Ascending aorta (tissue), 2 donors: Measurements from ENCODE around the gene FBXO46. TPM values are rescaled to one million over a fixed set of nuclear protein-coding genes. Genes with fewer than 3 reads are reported as not detected.
A peak's percentile ranks its signal among the peaks of the same experiment; 100 is the strongest.
"Not testable (repeated sequence)": the region's sequence is repeated elsewhere in the genome, so short reads cannot be mapped to it uniquely, and the experiment has no call there.

Experiments
- DNase-seq, 2 donors: peaks; one replicate each; pipeline ENCODE4 v3.0.0-alpha.2; 2019; ENCODE audit warnings: low spot score in 2 of 2
- H3K27ac ChIP-seq, 2 donors: fragments of 200-600 bp; sonication (generic); one replicate each; pipeline ENCODE4 v1.5.1; 2016 to 2017; ENCODE audit warnings: mild to moderate bottlenecking in 1 of 2
- H3K27me3 ChIP-seq: fragments of 200-600 bp; sonication (generic); one replicate; pipeline ENCODE4 v1.5.1; 2017
- H3K36me3 ChIP-seq, 2 donors: fragments of 200-600 bp; sonication (generic); one replicate each; pipeline ENCODE4 v1.5.1; 2016
- H3K4me1 ChIP-seq, 2 donors: fragments of 200-600 bp; sonication (generic); one replicate each; pipeline ENCODE4 v1.5.1; 2016 to 2017; ENCODE audit warnings: mild to moderate bottlenecking in 1 of 2
- H3K4me3 ChIP-seq, 2 donors: fragments of 200-600 bp; sonication (generic); one replicate each; pipeline ENCODE4 v1.5.1; 2016 to 2017; ENCODE audit warnings: mild to moderate bottlenecking in 1 of 2
- H3K9me3 ChIP-seq, 2 donors: fragments of 200-600 bp; sonication (generic); one replicate each; pipeline ENCODE4 v1.5.1; 2016
- CTCF ChIP-seq, 3 experiments: fragments of 200-600 bp in 2 of 3; fragments of 450-650 bp in 1 of 3; sonication (generic) in 2 of 3; IDR thresholded peaks; one replicate each; pipeline ENCODE4 v1.5.1; 2016 to 2019; ENCODE audit warnings: antibody characterized with exemption in 3 of 3, mild to moderate bottlenecking in 1 of 3, moderate library complexity in 1 of 3
- intact Hi-C: fragments of 100-400 bp; cut with DNase I; formaldehyde crosslinking; loops from one replicate; pipeline ENCODE4 v1.15.1; 2023
- total RNA-seq: library from RNA; depleted of rRNA; stranded (reverse); fragments of >200 nt; gene quantifications from one replicate; pipeline ENCODE4 v1.1.0, GENCODE V29; 2016

Gene FBXO46
- total RNA-seq, 1 donor from 2014 or later = 27.5 TPM

- Histone ChIP-seq H3K27ac (peak within 1 kb of the TSS; percentile 87 to 93), H3K36me3 (peaks cover 17 to 18% of the 10 kb centered on the region in 2 donors), H3K4me3 (peak within 1 kb of the TSS; percentile 82 to 87), H3K9me3 (no peaks in the 10 kb centered on the region), H3K4me1 (peaks cover 0 to 15% of the 10 kb centered on the region in 2 donors), H3K27me3 (no peaks in the 10 kb centered on the region)
- peak; percentile 98 to 99 for DNase-seq
- intact Hi-C loops = loop anchor here (1.0 to 5.0 kb wide), 9 partner anchors 25 to 265 kb away; partner anchors contain the start of genes FBXO46, OPA3, SIX5 and VASP
- TF ChIP-seq CTCF (IDR thresholded peaks at IDR 0.05) = no peak
These were observed 38.2 kb downstream of the FBXO46 start, which contains the start of gene QPCTL for GRCh38 chr19:45692187-45693105. Gene QPCTL (plus strand): TSS chr19:45692666. CDS start chr19:45692704, 38 bp downstream.

GRCh38 chr19:45691516-45692186 is 39.0 kb downstream of the FBXO46 start, which contains the start of gene SNRPD2:
Gene SNRPD2 (minus strand): TSS chr19:45691953. CDS start chr19:45691888, 65 bp downstream.
- DNase-seq = peak; percentile 76 to 96
- Histone ChIP-seq H3K4me3 (peak within 1 kb of the TSS; percentile 82 to 87), H3K27ac (peak within 1 kb of the TSS; percentile 87 to 93), H3K4me1 (peaks cover 0 to 15% of the 10 kb centered on the region in 2 donors), H3K27me3 (no peaks in the 10 kb centered on the region), H3K36me3 (peaks cover 23 to 25% of the 10 kb centered on the region in 2 donors), H3K9me3 (no peaks in the 10 kb centered on the region)
- intact Hi-C loops = loop anchor here (1.0 to 5.0 kb wide), 8 partner anchors 26 to 264 kb away; partner anchors contain the start of genes OPA3, SIX5 and VASP
- no peak for TF ChIP-seq CTCF (IDR thresholded peaks at IDR 0.05)

GRCh38 chr19:45687599-45687998 is 43.1 kb downstream of the FBXO46 start:
- Histone ChIP-seq H3K27ac (no peak overlapping the region), H3K27me3 (no peaks in the 10 kb centered on the region), H3K4me3 (no peak overlapping the region), H3K9me3 (no peaks in the 10 kb centered on the region), H3K4me1 (peaks cover 0 to 11% of the 10 kb centered on the region in 2 donors), H3K36me3 (peaks cover 28 to 44% of the 10 kb centered on the region in 2 donors)
- DNase-seq = no peak
- no peak for TF ChIP-seq CTCF (IDR thresholded peaks at IDR 0.05)
- intact Hi-C loops = no loop called here

GRCh38 chr19:45685045-45685444 is 45.7 kb downstream of the FBXO46 start:
- H3K9me3 ChIP-seq, H3K4me3 ChIP-seq, H3K27ac ChIP-seq, H3K27me3 ChIP-seq, intact Hi-C loops, DNase-seq, H3K4me1 ChIP-seq: not testable (repeated sequence)
- peaks cover 28 to 44% of the 10 kb centered on the region in 2 donors for H3K36me3 ChIP-seq

GRCh38 chr19:45682908-45683307 is 47.8 kb downstream of the FBXO46 start:
- Histone ChIP-seq H3K27ac (no peak overlapping the region), H3K9me3 (no peaks in the 10 kb centered on the region), H3K36me3 (peaks cover 21 to 31% of the 10 kb centered on the region in 2 donors), H3K4me1 (no peaks in the 10 kb centered on the region), H3K4me3 (no peak overlapping the region), H3K27me3 (peaks cover 3% of the 10 kb centered on the region)
- no peak for TF ChIP-seq CTCF (IDR thresholded peaks at IDR 0.05)
- no peak for DNase-seq
- intact Hi-C loops = loop anchor here (5.0 kb wide), 1 partner anchor 76 kb away; no protein-coding TSS in a partner anchor
